Hematopoietic multipotent progenitor cell treated with erythropoietin and hydrocortisone succinate and interleukin-3 and kit ligand, for 8 days (in vitro differentiated cells): ENCODE measurements around the gene OR7E24.
A peak's percentile ranks its signal among the peaks of the same experiment; 100 is the strongest.
"Not testable (repeated sequence)": the region's sequence is repeated elsewhere in the genome, so short reads cannot be mapped to it uniquely, and the experiment has no call there.

ENCODE experiments used
- DNase-seq: peaks from one replicate; pipeline ENCODE4 v3.0.0-alpha.2; 2015

OR7E24 gene

GRCh38 chr19:9250630-9251029 is at the start of gene OR7E24:
OR7E24 (plus strand) TSS chr19:9250930; CDS start chr19:9251044, 114 bp downstream.
- no peak for DNase-seq

- peak; percentile 59 for DNase-seq
These were observed 45.1 kb upstream of the OR7E24 start for GRCh38 chr19:9205501-9206113.

GRCh38 chr19:9219489-9219888 is 31.2 kb upstream of the OR7E24 start, which contains the start of gene OR7D4:
OR7D4 (minus strand) TSS chr19:9219589; CDS start chr19:9214837, 4,752 bp downstream.
- DNase-seq, result no peak

- DNase-seq, result no peak
These were observed 506 bp downstream of the OR7E24 start for GRCh38 chr19:9251236-9251635.

GRCh38 chr19:9283485-9283884 is 32.8 kb downstream of the OR7E24 start:
- not testable (repeated sequence) for DNase-seq

GRCh38 chr19:9289231-9289884 is 38.6 kb downstream of the OR7E24 start:
- DNase-seq, result no peak

GRCh38 chr19:9295411-9295849 is 44.7 kb downstream of the OR7E24 start:
- DNase-seq, result no peak

- no peak for DNase-seq
These were observed 45.6 kb downstream of the OR7E24 start for GRCh38 chr19:9296336-9296735.
